Adrenal gland (tissue), 12 donors: ENCODE measurements around the gene ZC3H12A. TPM values are rescaled to one million over a fixed set of nuclear protein-coding genes. Genes with fewer than 3 reads are reported as not detected.

Source experiments
- DNase-seq, 7 donors: peaks; one replicate each; pipeline ENCODE4 v3.0.0-alpha.2; 2019 to 2020
- H3K27ac ChIP-seq, 5 donors: fragments of 200-600 bp; sonication (generic) in 4 of 5; 1 replicate in 3 of 5; 2 replicates in 2 of 5; pipeline versions ENCODE4 v1.5.1 to v1.8.0; 2016 to 2020; ENCODE audit warnings: mild to moderate bottlenecking in 1 of 5
- H3K27me3 ChIP-seq: fragments of 200-600 bp; 2 replicates; pipeline ENCODE4 v1.8.0; 2021
- H3K36me3 ChIP-seq, 2 donors: fragments of 200-600 bp; replicated peaks in 1 of 2; 1 replicate in 1 of 2; 2 replicates in 1 of 2; pipeline versions ENCODE4 v1.5.1 to v1.8.0; 2018 to 2022
- H3K4me1 ChIP-seq, 2 donors: fragments of 200-600 bp; replicated peaks in 1 of 2; 1 replicate in 1 of 2; 2 replicates in 1 of 2; pipeline versions ENCODE4 v1.5.1 to v1.8.0; 2018 to 2021
- H3K4me3 ChIP-seq, 4 donors: fragments of 200-600 bp; sonication (generic) in 3 of 4; one replicate each; pipeline ENCODE4 v1.5.1; 2016 to 2018
- H3K9me3 ChIP-seq, 3 donors: fragments of 200-600 bp; sonication (generic) in 1 of 3; replicated peaks in 1 of 3; 1 replicate in 2 of 3; 2 replicates in 1 of 3; pipeline versions ENCODE4 v1.5.1 to v1.8.0; 2016 to 2021
- POLR2A ChIP-seq, 2 donors: fragments of 450-650 bp; IDR thresholded peaks; one replicate each; pipeline ENCODE4 v1.6.1; 2017; ENCODE audit warnings: antibody characterized with exemption in 2 of 2, mild to moderate bottlenecking in 2 of 2, moderate library complexity in 1 of 2
- WGBS, 4 donors: extraction: QIAGEN DNeasy Blood & Tissue Kit in 2 of 4; methylation state at CpG; one replicate each; pipeline versions ENCODE4 v1.1.5 to v1.1.7; 2013 to 2017; 5-methylcytosine and 5-hydroxymethylcytosine counted together
- intact Hi-C, 2 donors: fragments of 100-400 bp; cut with DNase I; formaldehyde crosslinking; loops; one replicate each; pipeline versions ENCODE4 v1.14.1 to v1.15.0; 2022 to 2023
- polyA plus RNA-seq, 3 donors: library from polyadenylated mRNA; stranded (reverse); fragments of 200-250 nt in 2 of 3; fragments of 350-450 nt in 1 of 3; fragmentation: Illumina TruSeq in 1 of 3; extraction: RNeasy Lipid Tissue Mini Kit (QIAGEN cat#74804) in 1 of 3; gene quantifications; one replicate each; pipeline ENCODE4 v1.2.3, GENCODE V29; 2013 to 2014
- total RNA-seq, 9 donors: library from RNA; depleted of rRNA in 4 of 9; stranded (reverse); fragments of >200 nt in 4 of 9; fragments of 120-200 nt in 1 of 9; fragmentation: NEBNext Ultra II Directional in 1 of 9; extraction: Animal tissue kit (Norgen Biotek cat#: 25700) in 1 of 9; gene quantifications; one replicate each; pipeline versions ENCODE4 v1.1.0 to v1.2.4, GENCODE V29; 2013 to 2023
- TF ChIP-seq, protein P1 (sequence below), 6 experiments: fragments of 450-650 bp in 4 of 6; fragments of 200-600 bp in 2 of 6; sonication (generic) in 1 of 6; IDR thresholded peaks; 1 replicate in 5 of 6; 2 replicates in 1 of 6; pipeline versions ENCODE4 v1.5.1 to v1.8.0; 2016 to 2021; ENCODE audit warnings: antibody characterized with exemption in 6 of 6, mild to moderate bottlenecking in 2 of 6, moderate library complexity in 1 of 6
- donor health status: healthy with polysubstance abuse.
- donor health status: Bipolar disorder and iron deficiency.
- donor health status: DM: yes; HTN: yes; CAD: no.
- donor health status: DM: no; HTN: no; CAD: no.
- donor health status: DM: no; HTN: no; CAD: no.
- donor health status: DM: yes; HTN: yes; CAD: no.

ZC3H12A gene
- total and polyA plus RNA-seq, 12 donors = 3.2 to 53.0 (median 17.4) TPM

DNA sequence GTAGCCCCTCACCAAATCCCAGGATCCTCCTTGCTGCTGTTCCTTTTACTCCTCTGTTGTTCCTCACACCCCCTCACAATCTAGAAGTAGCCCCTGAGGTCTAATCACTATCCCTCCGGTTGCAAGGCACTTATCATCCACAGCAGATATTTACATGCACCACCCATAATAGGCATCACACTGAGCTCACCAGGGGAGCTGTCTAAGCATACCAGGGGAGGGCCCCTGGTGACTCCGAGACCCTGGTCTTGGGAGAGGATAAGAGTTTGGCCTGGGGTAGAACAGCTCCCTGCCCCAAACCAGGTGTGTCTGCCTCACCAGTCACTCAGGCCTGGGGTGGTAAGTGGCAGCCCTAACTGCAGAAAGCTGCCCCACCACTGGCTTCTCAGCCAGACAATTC lies 37.3 kb upstream of the ZC3H12A start:
- no peak for DNase-seq
- WGBS, 4 donors = 61 to 78% (median 63%) methylated on average over 2 of the region's 2 CpGs
- TF ChIP-seq, protein P1, sequence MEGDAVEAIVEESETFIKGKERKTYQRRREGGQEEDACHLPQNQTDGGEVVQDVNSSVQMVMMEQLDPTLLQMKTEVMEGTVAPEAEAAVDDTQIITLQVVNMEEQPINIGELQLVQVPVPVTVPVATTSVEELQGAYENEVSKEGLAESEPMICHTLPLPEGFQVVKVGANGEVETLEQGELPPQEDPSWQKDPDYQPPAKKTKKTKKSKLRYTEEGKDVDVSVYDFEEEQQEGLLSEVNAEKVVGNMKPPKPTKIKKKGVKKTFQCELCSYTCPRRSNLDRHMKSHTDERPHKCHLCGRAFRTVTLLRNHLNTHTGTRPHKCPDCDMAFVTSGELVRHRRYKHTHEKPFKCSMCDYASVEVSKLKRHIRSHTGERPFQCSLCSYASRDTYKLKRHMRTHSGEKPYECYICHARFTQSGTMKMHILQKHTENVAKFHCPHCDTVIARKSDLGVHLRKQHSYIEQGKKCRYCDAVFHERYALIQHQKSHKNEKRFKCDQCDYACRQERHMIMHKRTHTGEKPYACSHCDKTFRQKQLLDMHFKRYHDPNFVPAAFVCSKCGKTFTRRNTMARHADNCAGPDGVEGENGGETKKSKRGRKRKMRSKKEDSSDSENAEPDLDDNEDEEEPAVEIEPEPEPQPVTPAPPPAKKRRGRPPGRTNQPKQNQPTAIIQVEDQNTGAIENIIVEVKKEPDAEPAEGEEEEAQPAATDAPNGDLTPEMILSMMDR (IDR thresholded peaks at IDR 0.05) = no peak
- TF ChIP-seq POLR2A (IDR thresholded peaks at IDR 0.05) = no peak

DNA sequence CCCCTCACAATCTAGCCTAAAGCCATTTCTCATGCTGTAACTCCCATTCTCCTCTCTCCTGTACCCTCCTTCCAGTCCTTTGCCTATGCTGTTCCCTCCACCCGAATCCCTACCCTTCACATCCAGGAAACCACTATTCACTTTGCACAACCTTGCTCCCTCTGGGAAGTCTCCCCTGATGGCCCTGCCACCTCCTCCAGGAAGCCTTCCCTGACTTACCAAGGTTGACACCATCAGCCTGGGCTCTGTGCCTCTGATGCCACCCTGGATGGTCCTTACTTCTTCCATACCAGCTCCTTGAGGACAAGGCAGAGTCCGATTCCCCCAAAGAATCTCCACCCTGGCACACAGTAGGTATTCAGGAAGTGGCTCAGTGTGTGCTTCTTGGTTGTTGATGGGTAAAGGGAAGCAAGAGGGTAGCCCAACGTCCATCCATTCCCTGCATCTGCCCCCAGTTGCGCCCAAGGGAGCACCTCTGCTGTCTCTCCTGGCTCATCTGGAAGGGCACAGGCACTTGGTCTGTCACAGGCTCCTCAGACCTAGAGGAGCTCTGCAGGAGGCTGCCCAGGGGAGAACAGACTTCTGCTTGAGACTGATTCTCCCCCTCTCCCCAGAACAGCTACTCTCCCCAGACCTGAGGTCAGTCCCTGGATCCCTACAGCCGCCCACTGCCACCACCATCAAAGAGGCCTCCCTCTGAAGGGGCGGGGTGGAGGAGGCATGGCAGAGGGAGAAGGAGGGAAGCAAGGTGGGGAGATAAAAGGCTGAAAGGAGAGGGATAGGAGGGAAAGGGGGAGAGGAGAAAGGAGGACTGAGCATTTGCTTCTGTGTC lies 36.1 kb upstream of the ZC3H12A start:
- intact Hi-C loops = loop anchor here (5.0 to 10.0 kb wide), 4 partner anchors 733 to 923 kb away; no protein-coding TSS in a partner anchor
- Histone ChIP-seq H3K27ac (no peak overlapping the region), H3K9me3 (no peaks in the 10 kb centered on the region), H3K27me3 (no peaks in the 10 kb centered on the region), H3K4me3 (no peak overlapping the region), H3K36me3 (no peaks in the 10 kb centered on the region), H3K4me1 (no peaks in the 10 kb centered on the region)
- TF ChIP-seq POLR2A (IDR thresholded peaks at IDR 0.05) = no peak
- DNase-seq = no peak
- 74 to 89% (median 76%) methylated on average over 4 to 6 of the region's 6 CpGs for WGBS, 4 donors

More for the DNA sequence above, 37.3 kb upstream of the ZC3H12A start:
- Histone ChIP-seq H3K27ac (no peak overlapping the region), H3K9me3 (no peaks in the 10 kb centered on the region), H3K36me3 (no peaks in the 10 kb centered on the region), H3K4me3 (no peak overlapping the region), H3K4me1 (no peaks in the 10 kb centered on the region), H3K27me3 (no peaks in the 10 kb centered on the region)
- intact Hi-C loops = loop anchor here (5.0 to 10.0 kb wide), 4 partner anchors 732 to 922 kb away; no protein-coding TSS in a partner anchor

DNA sequence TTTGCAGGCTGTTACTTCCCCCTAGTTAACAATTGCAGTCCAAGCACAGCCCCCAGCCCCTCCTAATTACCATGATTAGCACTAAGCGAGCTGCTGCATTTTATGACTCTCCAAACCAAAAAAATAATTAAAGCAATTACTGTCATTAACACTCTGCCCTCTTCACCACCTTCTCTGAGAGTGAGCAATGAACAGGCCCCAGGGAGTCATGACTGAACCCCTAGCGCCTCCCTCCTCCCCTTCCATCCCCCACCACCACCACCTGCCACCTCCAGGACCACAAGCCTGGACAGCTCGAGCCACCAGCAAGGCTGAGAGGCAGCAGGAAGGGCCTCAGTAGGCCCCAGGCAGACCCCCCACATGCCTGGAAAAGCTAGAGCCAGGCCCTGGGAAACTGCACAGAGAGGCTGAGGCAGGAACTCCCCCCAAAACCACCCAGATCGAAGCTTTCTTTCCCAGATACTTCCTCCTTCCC lies 35.5 kb upstream of the ZC3H12A start:
- Histone ChIP-seq H3K4me3 (no peak overlapping the region), H3K27me3 (no peaks in the 10 kb centered on the region), H3K36me3 (no peaks in the 10 kb centered on the region), H3K4me1 (no peaks in the 10 kb centered on the region), H3K9me3 (no peaks in the 10 kb centered on the region), H3K27ac (no peak overlapping the region)
- 48 to 52% (median 50%) methylated on average over 4 of the region's 4 CpGs for WGBS, 4 donors
- no peak for DNase-seq
- intact Hi-C loops = loop anchor here (5.0 to 10.0 kb wide), 4 partner anchors 734 to 924 kb away; no protein-coding TSS in a partner anchor
- TF ChIP-seq POLR2A (IDR thresholded peaks at IDR 0.05) = no peak
- TF ChIP-seq, protein P1 (IDR thresholded peaks at IDR 0.05) = no peak

- Histone ChIP-seq H3K9me3 (no peaks in the 10 kb centered on the region), H3K4me1 (no peaks in the 10 kb centered on the region), H3K36me3 (no peaks in the 10 kb centered on the region), H3K27me3 (no peaks in the 10 kb centered on the region), H3K27ac (no peak overlapping the region), H3K4me3 (no peak overlapping the region)
- no peak for TF ChIP-seq POLR2A (IDR thresholded peaks at IDR 0.05)
- TF ChIP-seq, protein P1 (IDR thresholded peaks at IDR 0.05) = no peak
- DNase-seq = no peak
- 44 to 100% (median 56%) methylated on average over 1 to 2 of the region's 2 CpGs for WGBS, 4 donors
- intact Hi-C loops = loop anchor here (5.0 to 10.0 kb wide), 4 partner anchors 735 to 925 kb away; no protein-coding TSS in a partner anchor
These were observed 34.9 kb upstream of the ZC3H12A start for GRCh38 chr1:37439349-37439995.
